LoVo (cell line): Measurements from ENCODE around the gene SLC12A4.
"Not testable (repeated sequence)": the region's sequence is repeated elsewhere in the genome, so short reads cannot be mapped to it uniquely, and the experiment has no call there.

Source experiments
- DNase-seq: peaks from one replicate; pipeline ENCODE4 v3.0.0-alpha.2; 2016; ENCODE audit warnings: low spot score

The SLC12A4 gene

GRCh38 chr16:67968400-67969253 is at the start of gene SLC12A4:
SLC12A4 (minus strand) TSS chr16:67968637; CDS start chr16:67968553, 84 bp downstream.
- DNase-seq: peak; percentile 82

- DNase-seq: no peak
These were observed 47.2 kb upstream of the SLC12A4 start, which contains the start of gene DPEP2NB for GRCh38 chr16:68015681-68016080. DPEP2NB (minus strand) TSS chr16:68015911; CDS start chr16:68015770, 141 bp downstream.

GRCh38 chr16:68013440-68013839 is 45.0 kb upstream of the SLC12A4 start:
- no peak for DNase-seq

- not testable (repeated sequence) for DNase-seq
These were observed 41.4 kb upstream of the SLC12A4 start for GRCh38 chr16:68009872-68010271.

GRCh38 chr16:68009157-68009735 is 40.8 kb upstream of the SLC12A4 start:
- no peak for DNase-seq

GRCh38 chr16:68005786-68006286 is 37.4 kb upstream of the SLC12A4 start:
- no peak for DNase-seq

- no peak for DNase-seq
These were observed 36.8 kb upstream of the SLC12A4 start for GRCh38 chr16:68005211-68005610.

GRCh38 chr16:68003031-68003430 is 34.6 kb upstream of the SLC12A4 start:
- DNase-seq: no peak

- DNase-seq: no peak
These were observed 32.0 kb upstream of the SLC12A4 start for GRCh38 chr16:68000450-68000849.

- no peak for DNase-seq
These were observed 31.5 kb upstream of the SLC12A4 start for GRCh38 chr16:67999985-68000384.

- DNase-seq: not testable (repeated sequence)
These were observed 30.6 kb upstream of the SLC12A4 start, which contains the start of gene DPEP2 for GRCh38 chr16:67998779-67999688. DPEP2 (minus strand) TSS chr16:67999484; CDS start chr16:67993212, 6,272 bp downstream.

- not testable (repeated sequence) for DNase-seq
These were observed 29.9 kb upstream of the SLC12A4 start for GRCh38 chr16:67998231-67998778.

GRCh38 chr16:67996666-67997065 is 28.2 kb upstream of the SLC12A4 start:
- DNase-seq: no peak

GRCh38 chr16:67995423-67995822 is 27.0 kb upstream of the SLC12A4 start:
- DNase-seq: no peak

GRCh38 chr16:67994040-67994408 is 25.6 kb upstream of the SLC12A4 start:
- not testable (repeated sequence) for DNase-seq

GRCh38 chr16:67993207-67994039 is 25.0 kb upstream of the SLC12A4 start:
- peak; percentile 82 for DNase-seq

GRCh38 chr16:67992661-67993206 is 24.3 kb upstream of the SLC12A4 start:
- no peak for DNase-seq

GRCh38 chr16:67990018-67990386 is 21.6 kb upstream of the SLC12A4 start:
- DNase-seq: no peak

GRCh38 chr16:67989322-67990017 is 21.0 kb upstream of the SLC12A4 start:
- DNase-seq: no peak

- DNase-seq: no peak
These were observed 20.2 kb upstream of the SLC12A4 start for GRCh38 chr16:67988675-67989074.
